Measurements from ENCODE around the gene ZNF345.

The ZNF345 gene

DNA sequence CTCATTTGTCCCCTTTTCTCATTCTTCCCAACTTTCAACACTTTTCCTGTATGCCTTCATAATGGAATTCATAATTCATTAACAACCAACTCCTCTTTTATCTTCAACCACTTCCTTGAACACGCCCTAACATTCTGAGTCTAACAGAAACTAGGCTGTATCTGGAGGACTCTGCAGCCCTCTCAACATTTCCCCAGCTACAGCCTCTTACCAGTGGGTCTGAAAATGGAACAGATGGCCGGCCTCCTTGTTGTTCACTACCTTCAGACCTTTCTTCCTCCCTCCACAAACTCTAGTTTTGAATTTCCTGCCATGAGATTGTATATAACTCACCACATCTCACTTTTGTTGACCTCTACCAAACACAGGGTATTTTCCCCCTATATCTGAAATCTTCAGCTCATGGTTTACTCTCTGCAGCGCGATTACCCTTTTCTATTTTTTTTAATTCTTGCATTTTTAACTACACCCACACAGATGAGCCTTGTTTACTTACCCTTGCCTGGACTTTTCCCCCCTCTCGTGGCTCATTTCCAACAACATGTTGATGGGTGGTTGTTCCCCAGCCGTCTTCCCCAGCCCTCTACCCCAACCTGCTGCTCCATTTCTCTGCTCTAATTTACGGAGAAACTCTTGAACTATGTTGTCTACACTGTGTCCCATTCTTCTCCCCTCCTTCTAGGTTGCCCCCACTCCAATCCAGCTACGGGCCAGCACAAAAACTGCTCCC lies 13.3 kb upstream of the ZNF345 start:
- no peak for FAIRE-seq
- TF ChIP-seq CTCF (IDR thresholded peaks at IDR 0.05; ENCODE audit: insufficient read depth, missing control alignments), result no peak

GRCh38 chr19:36837906-36838783 lies 12.5 kb upstream of the ZNF345 start, which contains the start of gene ZNF790:
Gene ZNF790, minus strand, starts transcription at chr19:36838387. Its CDS starts 12,768 bp downstream, at chr19:36825619.
- FAIRE-seq (no peak), DNase-seq (ENCODE audit: insufficient read length, low spot score) (peak; percentile 75)
- no peak for TF ChIP-seq CTCF (IDR thresholded peaks at IDR 0.05; ENCODE audit: insufficient read depth, missing control alignments)

More for the DNA sequence above, 13.3 kb upstream of the ZNF345 start:
- no peak for DNase-seq (ENCODE audit: insufficient read length, low spot score)

DNA sequence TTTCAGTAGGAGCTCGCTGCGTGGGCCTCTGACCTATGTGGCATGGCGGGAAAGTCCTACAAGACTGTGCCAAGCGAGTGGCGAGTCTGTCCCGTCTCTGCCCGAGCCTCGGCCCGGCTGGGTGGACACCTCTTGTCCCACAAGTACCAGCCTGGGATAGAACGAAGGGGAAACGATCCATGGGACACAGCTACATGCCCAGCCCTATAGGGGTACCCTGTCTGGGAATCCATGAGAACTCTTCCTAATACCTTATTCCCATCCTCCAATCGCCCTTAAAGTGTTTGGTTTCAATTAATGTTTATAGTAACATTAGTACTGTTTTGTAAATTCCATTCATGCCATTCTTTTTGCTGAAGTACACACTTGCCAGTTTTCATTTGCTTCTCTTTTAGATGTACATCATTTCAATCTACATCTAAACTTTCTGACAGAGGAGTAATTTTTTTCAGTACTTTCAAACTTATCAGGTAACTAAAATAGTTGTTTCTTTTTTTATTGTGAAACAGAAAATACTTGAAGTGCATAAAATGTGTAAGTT lies 11.8 kb upstream of the ZNF345 start:
- FAIRE-seq (no peak), DNase-seq (ENCODE audit: insufficient read length, low spot score) (no peak)
- TF ChIP-seq CTCF (IDR thresholded peaks at IDR 0.05; ENCODE audit: insufficient read depth, missing control alignments), result no peak

- no peak for DNase-seq (ENCODE audit: insufficient read length, low spot score)
- TF ChIP-seq CTCF (IDR thresholded peaks at IDR 0.05; ENCODE audit: insufficient read depth, missing control alignments), result no peak
- FAIRE-seq, result no peak
These were observed 2.7 kb upstream of the ZNF345 start for GRCh38 chr19:36847968-36848367.

DNA sequence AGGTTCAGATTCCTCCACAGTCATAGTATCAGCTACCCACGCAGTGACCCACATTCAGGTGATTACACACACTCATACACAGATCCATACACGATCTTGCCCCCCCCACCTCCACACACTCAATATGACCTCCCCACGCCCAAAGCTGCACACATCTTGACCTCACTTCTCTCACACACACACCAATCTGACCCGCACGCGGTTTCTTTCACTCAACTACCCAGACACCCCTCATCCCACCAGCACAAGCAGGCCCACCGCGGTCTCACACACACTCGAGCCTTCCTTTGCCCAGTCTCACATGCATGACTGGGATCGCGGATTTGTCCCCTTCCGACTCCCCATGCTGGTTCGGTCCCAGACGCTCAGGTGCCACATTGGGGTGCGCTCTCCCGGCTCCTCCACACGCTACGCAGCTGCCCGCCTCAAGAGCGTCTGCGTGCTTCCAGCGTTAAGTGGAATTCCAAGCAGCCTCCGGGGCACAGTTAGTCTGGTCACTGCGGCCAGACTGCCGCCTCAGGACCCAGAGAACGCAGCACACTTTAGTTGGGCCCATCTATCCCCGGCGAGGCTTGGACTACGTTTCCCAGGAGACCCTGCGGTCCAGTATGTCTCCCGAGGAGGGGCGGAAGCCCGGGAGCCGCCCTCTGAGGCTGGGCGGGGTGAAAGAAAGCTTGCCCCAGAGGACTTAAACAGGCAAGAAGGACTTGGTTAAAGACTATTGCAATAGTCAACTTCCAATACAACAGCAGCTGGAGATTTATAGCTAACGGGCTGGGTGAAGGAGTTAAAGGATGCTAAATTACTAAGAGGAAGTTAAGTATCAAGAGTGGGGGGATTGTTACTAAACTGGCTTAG lies 746 bp upstream of the ZNF345 start:
- no peak for TF ChIP-seq CTCF (IDR thresholded peaks at IDR 0.05; ENCODE audit: insufficient read depth, missing control alignments)
- no peak for FAIRE-seq
- peak; percentile 82 for DNase-seq (ENCODE audit: insufficient read length, low spot score)

DNA sequence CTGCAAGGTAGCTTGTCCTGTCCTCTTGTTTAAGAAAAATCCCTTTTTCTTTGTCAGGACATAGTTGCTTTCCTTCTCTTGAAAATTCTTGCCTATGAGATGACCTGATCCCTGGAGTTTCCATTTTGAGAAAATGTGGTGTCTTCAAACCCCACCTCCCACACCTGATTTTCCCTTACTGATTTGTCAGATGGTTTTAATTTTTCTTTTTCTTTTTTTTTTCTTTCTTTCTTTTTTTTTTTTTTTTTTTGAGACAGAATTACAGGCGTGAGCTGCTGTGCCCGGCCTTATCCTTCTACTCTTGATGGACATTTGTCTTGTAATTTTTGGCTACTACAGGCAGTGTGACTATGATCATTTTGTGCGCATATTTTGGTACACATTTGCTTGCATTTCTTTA lies 1.2 kb downstream of the ZNF345 start:
- TF ChIP-seq CTCF (IDR thresholded peaks at IDR 0.05; ENCODE audit: insufficient read depth, missing control alignments), result no peak
- no peak for DNase-seq (ENCODE audit: insufficient read length, low spot score)
- FAIRE-seq, result no peak
